Cardiac septum (tissue), 1 donor: ENCODE data around the gene RAPGEF1. TPM values are rescaled to one million over a fixed set of nuclear protein-coding genes. Genes with fewer than 3 reads are reported as not detected.

Experiments
- DNase-seq: peaks from one replicate; pipeline ENCODE4 v3.0.0-alpha.2; 2020; ENCODE audit warnings: low spot score
- intact Hi-C: fragments of 100-400 bp; cut with DNase I; formaldehyde crosslinking; loops from one replicate; pipeline ENCODE4 v1.14.0; 2022
- total RNA-seq: library from RNA; stranded (reverse); fragmentation: NEBNext Ultra II Directional; extraction: Animal tissue kit (Norgen Biotek cat#: 25700); gene quantifications from one replicate; pipeline ENCODE4 v1.2.1, GENCODE V29; 2021
- donor health status: DM: no; HTN: no; CAD: no.

Gene RAPGEF1
- total RNA-seq, 1 donor from 2014 or later = 115 TPM

DNA sequence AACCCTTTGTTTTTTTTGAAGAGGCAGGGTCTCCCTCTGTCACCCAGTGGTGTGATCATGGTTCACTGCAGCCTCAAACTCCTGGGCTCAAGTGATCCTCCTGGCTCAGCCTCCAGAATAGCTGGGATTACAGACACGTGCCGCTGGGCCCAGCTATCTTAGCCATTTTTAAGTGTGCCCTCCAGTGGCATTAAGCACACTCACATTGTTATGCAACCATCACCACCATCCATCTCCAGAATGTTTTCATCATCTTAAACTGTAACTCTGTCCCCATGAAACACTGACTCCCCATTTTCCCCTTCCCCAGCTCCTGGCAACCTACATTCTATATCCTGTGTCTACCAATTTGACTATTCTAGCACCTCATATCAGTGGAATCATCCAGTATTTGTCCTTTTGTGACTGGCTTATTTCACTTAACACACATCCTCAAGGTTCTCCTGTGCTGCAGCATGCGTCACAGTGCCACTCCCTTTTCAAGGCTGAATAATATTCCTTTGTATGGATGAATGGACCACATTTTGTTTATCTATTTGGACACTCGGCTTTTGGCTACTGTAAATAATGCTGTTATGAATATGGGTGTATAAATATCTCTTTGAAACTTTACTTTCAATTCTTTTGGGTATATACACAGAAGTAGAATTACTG lies 12.5 kb upstream of the RAPGEF1 start:
- intact Hi-C loops = no loop called here
- no peak for DNase-seq

DNA sequence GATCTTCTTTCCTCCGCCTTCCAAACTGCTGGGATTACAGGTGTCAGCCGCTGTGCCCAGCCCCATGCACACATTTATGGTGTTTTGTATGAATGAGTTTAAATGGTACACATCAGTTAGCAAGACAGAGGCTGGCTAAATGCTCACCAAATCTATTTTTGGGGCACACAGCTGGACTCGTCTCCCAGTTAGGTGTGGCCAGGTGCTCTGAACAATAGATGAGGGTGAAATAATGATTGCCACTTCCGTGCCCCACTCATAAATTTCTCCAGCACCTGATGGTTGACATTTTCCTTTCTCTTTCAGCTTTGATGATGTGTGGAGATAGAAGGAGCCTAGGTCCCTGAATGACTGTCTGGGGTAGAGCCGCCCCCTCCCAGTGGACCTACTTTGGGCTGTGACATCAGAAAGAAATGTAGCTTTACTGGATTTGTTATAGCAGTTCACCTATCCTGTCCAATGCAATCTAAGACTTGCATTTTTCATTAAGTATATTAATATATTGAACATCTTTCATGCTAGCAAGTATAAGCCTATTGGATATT lies 8.6 kb upstream of the RAPGEF1 start:
- no peak for DNase-seq
- intact Hi-C loops = loop anchor here (5.0 kb wide), 1 partner anchor 396 kb away; no protein-coding TSS in a partner anchor

DNA sequence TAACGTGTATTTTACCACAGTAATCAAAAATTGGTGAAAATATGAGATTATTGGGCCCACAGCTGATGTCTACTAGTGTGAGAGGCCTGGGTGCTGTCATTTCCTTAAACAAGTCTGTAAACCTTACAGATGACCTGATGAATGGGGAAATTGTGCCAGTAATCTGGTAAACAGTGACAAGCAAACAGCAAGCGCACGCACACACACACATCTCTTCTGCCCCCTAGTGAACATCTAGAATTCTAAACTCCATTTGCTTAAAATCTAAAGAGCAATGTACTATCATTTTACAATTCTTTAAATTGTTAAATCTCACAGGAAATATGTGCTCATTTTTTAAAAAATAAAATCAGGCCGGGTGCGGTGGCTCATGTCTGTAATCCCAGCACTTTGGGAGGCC lies 7.5 kb upstream of the RAPGEF1 start:
- DNase-seq = no peak
- intact Hi-C loops = loop anchor here (5.0 kb wide), 1 partner anchor 395 kb away; no protein-coding TSS in a partner anchor

DNA sequence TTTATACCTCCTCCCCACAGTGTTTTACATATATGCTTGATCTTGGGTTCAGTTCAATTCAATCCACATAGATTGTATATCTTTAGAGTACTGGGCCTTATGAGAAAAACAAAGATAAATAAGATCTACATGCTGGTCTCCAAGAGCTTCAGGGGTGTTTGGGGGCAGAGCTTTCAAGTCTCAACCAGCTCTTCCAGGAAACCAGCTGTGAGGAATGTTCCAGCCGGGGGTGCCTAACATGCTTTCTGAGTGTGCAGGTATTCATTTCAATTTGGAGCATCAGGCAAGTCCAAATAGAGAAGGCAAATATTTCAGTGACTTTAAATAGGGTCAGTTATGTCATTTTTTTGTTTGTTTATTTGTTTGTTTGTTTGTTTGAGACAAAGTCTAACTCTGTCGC lies 5.7 kb upstream of the RAPGEF1 start:
- DNase-seq = no peak
- intact Hi-C loops = loop anchor here (5.0 kb wide), 1 partner anchor 393 kb away; no protein-coding TSS in a partner anchor

DNA sequence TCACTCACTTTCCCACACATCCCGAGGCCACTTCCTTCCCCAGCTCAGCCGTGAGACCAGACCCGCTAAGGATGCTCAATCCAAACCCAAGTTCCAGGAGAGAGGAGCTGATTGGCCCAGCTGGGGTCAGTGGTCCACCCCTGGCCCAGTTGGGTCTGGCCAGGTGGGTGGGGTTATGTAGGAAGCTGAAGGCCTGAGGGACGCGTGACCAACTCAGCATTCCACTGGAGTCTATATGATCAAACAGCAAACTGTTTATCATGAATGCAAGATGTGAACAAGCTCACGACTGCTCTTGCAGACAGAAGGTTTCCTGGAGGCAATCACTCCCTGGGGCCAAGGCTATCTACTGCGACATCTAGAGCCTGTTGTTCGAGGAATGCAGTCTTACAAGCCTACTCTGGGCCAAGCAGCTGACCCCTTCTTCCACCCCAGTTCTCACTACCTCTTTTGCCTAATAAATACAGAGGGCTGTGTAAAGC lies 4.9 kb upstream of the RAPGEF1 start:
- intact Hi-C loops = loop anchor here (5.0 kb wide), 1 partner anchor 392 kb away; no protein-coding TSS in a partner anchor
- DNase-seq = no peak

DNA sequence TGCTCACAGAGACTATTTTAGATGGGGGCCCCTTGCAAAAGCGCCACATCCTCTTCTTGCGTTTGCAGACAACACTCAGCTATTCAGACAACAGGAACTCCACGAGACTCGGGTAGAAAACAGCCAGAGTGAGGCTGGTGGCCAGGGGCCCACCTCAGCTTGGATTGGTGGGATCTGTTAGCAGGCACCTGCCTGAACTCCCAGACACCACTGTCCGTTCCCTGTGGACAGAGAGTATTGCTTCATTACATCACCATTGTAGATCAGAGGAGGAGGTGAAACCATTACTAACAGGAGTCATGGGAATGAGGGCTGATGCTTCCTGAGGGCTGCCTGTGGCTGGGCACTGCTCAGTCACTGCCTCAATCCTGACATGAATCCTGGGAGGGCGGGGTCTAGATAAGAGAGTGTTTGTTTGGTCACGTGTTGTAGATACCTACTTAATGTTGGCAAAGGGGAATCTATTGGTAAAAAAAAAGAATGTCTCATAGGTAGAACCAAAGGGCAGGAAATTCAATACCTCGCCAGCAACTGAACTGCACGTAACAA lies 4.4 kb upstream of the RAPGEF1 start:
- no peak for DNase-seq
- intact Hi-C loops = no loop called here

DNA sequence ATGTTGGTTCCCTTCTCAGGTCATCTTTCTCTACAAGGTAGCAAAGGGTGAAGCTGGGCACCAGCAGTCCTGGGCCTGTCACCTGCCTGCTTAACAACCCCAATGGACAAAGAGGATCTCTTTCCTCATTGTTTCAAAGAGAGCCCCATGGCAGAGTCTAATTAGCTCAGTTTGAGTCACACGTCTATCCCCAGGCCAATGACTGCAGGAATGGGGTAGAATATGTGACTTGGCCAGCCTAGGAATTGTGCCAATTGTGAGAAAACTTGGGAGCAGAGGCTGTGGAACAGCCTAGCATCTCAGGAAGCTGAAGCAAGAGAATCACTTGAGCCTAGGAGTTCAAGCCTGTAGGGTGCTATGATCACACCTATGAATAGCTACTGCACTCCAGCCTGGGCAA lies 3.6 kb upstream of the RAPGEF1 start:
- intact Hi-C loops = no loop called here
- DNase-seq = no peak

DNA sequence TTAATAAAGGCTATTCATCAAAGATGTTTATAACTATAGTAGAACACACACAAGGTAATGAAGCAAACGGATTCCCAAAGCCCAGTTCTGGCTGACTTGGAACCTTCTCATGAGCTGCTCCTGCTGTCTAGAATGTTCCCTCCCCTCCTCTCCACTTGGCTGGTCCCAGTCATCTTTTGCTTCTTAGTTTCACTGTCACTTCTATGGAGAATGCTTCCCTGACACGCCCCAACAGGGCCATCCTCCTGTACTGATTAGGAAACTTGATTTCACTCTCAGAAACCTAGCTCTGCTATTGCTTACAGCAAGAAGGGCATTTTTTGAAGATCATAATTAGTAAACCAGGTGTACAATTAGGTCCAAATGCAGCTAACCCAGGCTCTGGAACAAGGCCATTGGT lies 3.2 kb upstream of the RAPGEF1 start:
- intact Hi-C loops = no loop called here

DNA sequence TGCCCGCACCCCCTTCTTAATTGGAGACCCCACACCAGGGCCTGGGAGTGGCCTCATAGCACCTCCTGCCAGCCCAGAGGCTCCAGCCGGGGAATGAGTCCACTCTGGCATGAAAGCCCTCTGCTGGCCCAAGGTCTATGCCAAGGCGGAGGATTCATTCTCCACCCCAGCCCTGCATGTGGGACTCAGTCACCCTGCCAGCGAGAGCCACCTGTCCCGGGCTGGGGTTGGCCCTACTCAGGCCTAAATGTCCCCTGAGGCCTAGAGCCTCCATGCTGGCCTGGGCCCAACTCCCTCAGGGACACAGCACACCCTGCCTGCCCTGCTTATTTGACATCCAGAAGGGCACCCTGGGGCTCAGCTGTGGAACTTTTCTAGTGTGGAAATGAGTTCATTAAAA lies 1.0 kb upstream of the RAPGEF1 start:
- intact Hi-C loops = loop anchor here (1.0 kb wide), 1 partner anchor 150 kb away; no protein-coding TSS in a partner anchor
- DNase-seq = no peak

More for the DNA sequence above, 3.2 kb upstream of the RAPGEF1 start:
- DNase-seq = no peak

DNA sequence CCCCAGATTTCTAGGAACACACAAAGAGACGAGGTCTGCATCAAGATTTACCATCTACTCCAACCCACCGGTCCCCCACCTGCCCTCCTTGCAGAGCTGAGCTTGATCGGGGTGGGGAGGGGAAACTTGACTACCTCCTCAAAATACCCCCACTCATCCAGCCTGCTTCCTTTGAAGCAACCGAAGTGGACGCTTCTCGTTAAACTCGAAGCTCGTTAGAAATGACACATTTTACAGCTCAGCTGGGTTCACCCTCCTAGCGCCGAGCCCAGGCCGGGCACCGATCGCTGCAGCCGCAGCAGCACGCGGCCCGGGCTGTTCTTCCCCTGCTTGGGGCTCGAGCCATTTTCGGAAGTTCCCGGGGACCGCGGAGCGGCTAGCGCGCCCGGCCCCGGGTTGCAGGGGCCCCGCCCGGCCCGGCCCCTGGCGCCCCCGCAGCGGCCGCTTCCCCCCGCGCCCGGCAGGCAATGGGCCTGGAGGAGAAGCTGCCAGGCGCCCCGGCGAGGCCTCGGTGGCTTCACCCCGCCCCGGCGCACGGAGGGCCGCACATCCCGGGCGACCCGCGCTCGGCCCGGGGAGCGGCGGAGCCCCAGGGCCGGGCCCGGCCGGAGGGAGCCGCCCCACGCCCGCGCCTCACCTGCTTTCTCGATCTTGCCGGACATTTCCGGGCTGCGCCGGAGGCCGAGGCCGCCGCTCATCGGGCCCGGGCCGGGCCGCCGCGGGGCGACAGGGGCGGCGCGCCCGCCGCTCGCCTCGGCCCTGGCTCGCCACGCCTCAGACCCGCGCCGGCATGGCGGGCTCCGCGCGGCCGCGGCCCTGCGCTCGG lies 530 bp downstream of the RAPGEF1 start:
- intact Hi-C loops = loop anchor here (5.0 kb wide), 1 partner anchor 122 kb away; no protein-coding TSS in a partner anchor
- peak; percentile 84 for DNase-seq

DNA sequence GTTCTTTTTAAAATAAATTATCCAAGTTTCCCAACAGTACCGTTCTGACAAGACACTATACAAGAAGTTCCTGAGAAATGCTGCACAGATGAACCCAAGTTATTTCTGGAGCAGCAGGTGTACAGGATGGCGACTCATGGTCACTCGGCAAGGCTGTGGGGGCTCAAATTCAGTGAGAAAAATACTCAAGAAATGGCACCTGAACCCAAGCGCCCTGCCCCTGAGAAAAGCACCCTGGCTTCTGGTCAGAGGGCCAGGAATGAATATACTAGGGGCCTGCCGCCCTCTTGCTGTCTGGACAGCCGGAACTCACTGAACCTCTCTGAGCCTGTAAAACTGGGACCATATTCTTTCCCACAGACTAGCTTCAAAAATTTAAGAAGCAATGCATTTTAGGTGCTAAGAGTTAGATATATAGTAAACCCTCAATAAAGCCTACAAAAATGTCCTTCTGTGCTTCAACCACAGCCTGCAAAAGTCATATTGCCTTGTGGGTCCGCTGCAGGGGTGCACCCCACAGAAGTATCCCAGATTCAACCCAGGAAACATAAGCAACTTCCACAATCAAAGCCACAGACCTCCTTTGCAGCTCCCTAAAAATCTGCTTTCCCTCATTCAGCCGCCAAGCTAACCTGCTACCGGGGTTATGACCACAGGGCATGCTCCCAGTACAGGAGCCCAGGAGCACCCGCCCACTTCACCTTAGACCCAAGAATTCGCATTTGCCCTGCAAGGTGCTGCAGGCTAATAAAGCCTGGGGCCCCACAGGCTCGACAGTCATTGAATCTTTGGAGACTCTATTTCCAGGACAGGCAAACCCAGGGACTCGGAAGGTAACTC lies 1.4 kb downstream of the RAPGEF1 start:
- intact Hi-C loops = loop anchor here (5.0 kb wide), 1 partner anchor 121 kb away; no protein-coding TSS in a partner anchor
- no peak for DNase-seq

DNA sequence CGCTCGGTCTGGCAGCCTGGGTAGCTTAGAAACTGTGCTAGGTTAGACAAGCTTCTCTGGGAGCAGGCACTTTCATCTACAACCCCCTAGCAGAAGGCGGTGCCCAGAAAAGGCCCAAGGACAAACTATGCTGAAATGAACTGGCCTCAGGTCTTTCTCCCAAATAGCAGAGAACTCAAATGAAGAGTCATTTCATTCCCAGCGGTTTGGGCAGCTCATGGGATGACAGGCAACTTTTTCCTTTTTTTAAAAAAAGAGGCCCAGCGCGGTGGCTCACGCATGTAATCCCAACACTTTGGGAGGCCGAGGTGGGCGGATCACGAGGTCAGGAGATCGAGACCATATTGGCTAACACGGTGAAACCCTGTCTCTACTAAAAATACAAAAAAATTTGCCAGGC lies 2.5 kb downstream of the RAPGEF1 start:
- intact Hi-C loops = loop anchor here (5.0 kb wide), 1 partner anchor 120 kb away; no protein-coding TSS in a partner anchor
- DNase-seq = no peak

DNA sequence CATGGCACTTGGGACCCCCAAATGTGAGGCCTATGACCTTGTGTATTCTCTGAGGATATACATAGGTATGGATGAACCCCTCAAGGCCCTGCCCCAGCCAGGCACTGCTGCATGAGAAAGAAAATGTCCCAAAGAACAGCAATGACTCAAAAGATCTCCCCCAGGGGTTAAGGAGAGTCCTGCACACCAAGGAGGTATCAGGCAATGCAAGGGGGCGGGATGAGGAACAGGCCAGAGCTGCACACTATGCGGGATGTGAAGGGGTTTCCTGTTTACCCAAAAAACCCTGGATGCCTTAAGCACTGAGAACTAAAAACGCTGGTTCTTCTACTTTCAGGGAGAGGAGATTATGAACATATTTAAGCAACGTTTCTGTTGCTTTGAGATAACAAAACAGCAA lies 3.4 kb downstream of the RAPGEF1 start:
- no peak for DNase-seq
- intact Hi-C loops = loop anchor here (5.0 kb wide), 1 partner anchor 119 kb away; no protein-coding TSS in a partner anchor

DNA sequence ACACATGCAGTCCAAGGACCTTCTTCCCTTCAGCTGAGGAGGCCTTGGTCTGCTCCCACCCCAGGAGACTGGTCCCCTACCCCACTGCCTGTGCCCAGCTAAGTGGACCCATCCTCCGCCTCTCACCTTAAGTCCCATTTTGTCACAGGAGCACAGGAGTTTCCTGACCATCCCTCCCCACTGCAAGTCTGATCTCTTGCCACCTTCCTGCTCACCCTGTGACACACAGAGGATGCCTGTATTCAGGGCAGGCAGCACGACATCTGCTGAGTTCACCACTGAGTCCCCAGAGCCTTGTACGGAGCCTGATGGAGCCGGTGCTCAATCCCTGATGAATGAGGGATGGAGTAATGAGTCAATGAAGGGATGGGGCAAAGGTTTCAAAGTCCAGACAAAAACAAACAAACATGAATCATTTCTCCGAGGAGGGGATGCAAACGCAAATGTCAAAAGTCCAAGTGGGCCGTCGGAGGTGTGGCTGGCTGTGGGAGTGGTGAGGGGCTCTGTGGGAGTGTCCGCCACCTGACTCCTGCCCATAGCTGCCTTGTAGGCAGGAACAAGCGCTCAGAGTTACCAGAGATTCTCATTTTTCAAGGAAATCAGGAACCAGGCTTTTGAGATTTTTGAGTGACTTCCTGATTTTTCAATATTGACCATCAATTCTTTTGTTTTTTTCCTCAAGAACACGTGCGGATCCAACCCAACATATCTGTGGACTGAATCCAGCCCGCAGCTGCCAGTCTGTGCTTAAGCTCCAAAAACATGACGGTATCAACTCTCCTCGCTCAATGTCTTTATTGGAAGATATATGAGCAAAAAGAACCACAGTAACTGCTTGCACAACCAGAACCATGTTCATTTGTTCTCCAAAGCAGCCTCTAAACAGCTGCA lies 4.4 kb downstream of the RAPGEF1 start:
- intact Hi-C loops = loop anchor here (5.0 kb wide), 1 partner anchor 118 kb away; no protein-coding TSS in a partner anchor
- DNase-seq = no peak

DNA sequence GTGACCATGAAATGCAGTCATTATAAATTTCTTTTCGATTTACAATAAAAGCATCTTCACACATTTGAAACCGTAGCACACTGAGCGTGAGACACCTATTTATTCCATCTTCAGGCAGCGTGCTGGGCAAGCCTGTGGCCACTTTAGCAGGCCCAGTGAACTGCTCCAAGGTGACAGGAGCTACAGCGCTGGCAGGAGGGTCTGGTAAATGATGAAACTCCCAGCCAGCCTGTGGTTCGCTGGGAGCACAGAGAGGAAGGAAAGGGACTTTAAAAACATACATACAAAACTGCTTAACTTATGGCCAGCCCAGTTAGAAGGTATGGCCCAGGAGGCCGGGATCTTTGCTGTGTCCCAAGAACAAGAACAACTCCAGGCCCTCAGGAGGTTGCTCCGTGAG lies 5.1 kb downstream of the RAPGEF1 start:
- intact Hi-C loops = loop anchor here (5.0 kb wide), 2 partner anchors 57 to 117 kb away; no protein-coding TSS in a partner anchor

DNA sequence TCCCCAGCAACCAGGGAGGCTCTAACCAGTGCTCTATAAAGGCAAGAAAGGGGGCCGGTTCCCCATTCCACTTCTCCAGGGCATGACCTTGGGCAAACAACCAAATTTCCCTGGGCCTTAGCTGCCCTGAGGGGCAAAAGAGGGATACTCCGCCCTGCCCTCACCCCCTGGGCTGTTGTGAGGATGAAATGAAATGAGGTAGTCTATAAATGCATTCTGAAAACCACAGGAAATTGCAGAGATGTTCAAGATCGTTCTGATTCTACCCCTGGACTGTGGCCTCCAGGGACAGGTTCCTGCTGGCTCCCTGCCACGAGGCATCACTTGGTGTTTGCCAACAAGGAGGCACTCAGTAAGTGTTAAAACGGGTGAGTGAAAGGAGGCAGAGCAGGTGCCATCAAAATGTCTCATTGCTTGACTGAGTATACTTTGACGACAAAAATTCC lies 5.7 kb downstream of the RAPGEF1 start:
- intact Hi-C loops = loop anchor here (5.0 kb wide), 1 partner anchor 57 kb away; no protein-coding TSS in a partner anchor
- no peak for DNase-seq

More for the DNA sequence above, 5.1 kb downstream of the RAPGEF1 start:
- no peak for DNase-seq

DNA sequence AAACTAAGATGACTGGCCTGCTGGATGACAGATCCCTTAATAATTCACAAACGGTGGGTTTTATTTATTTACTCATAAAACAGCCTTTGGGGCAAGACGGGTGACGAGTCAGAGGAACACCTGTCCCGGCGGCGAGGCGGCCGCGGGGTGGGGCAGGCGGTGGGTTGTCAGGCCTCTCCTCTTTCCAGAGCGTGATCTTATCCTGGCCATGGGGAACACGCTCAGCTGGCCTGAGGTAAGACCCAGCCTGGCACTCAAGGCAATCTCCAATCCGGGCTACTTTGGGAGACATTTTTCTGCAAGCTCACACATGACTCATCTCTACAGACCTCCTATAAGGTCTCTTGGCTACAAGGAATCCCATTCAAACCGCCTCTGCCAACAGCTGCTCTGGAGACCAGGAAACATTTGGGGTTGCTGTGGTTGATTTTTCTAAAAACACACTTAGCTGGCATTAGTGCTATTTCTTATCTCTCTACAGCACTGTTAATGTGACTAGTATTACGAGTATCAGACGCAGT lies 6.3 kb downstream of the RAPGEF1 start:
- intact Hi-C loops = loop anchor here (5.0 kb wide), 1 partner anchor 56 kb away; no protein-coding TSS in a partner anchor
- no peak for DNase-seq
